ENCODE results near the gene TLR6. TPM values are rescaled to one million over a fixed set of nuclear protein-coding genes. Genes with fewer than 3 reads are reported as not detected.

The TLR6 gene
- total RNA-seq, 1 donor from 2014 or later, result 2.6 TPM

DNA sequence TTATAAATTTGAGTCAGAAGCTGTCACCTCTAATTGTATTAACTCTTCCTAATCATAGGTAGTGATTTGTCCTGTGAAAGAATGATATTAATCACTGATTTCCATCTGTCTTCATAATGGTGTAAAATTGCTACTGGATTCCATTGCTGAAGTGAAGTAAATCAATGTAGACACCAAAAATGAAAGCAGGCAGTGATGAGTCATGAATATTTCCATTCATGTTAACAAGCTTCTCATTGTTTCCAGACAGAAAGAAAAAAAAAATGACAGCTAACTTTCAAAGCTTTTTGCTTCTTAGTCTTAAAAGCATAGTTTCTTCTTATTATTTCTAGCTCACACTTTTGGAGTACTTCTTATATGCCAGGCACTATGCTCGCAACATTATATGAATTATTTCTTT is 32.5 kb upstream of the TLR6 start:
- Mint-ChIP-seq H3K27ac (ENCODE audit: unreplicated experiment) (peak overlapping the region; percentile 96), H3K36me3 (ENCODE audit: low read depth) (peaks cover 38% of the 10 kb centered on the region), H3K27me3 (ENCODE audit: low read depth) (no peaks in the 10 kb centered on the region), H3K4me1 (ENCODE audit: low read depth) (peaks cover 64% of the 10 kb centered on the region), H3K4me3 (ENCODE audit: unreplicated experiment) (no peak overlapping the region), H3K9me3 (ENCODE audit: low read depth) (peaks cover 8% of the 10 kb centered on the region)
- TF ChIP-seq CTCF (IDR thresholded peaks at IDR 0.05), result no peak
- no peak for DNase-seq (ENCODE audit: low spot score)

GRCh38 chr4:38884254-38884653 is 27.6 kb upstream of the TLR6 start:
- H3K27ac Mint-ChIP-seq (ENCODE audit: unreplicated experiment), result peak overlapping the region; percentile 36
- no peaks in the 10 kb centered on the region for H3K9me3 Mint-ChIP-seq (ENCODE audit: low read depth)
- no peaks in the 10 kb centered on the region for H3K27me3 Mint-ChIP-seq (ENCODE audit: low read depth)
- peaks cover 24% of the 10 kb centered on the region for H3K36me3 Mint-ChIP-seq (ENCODE audit: low read depth)
- no peak overlapping the region for H3K4me3 Mint-ChIP-seq (ENCODE audit: unreplicated experiment)
- TF ChIP-seq CTCF (IDR thresholded peaks at IDR 0.05), result no peak
- DNase-seq (ENCODE audit: low spot score), result no peak
- peaks cover 36% of the 10 kb centered on the region for H3K4me1 Mint-ChIP-seq (ENCODE audit: low read depth)

DNA sequence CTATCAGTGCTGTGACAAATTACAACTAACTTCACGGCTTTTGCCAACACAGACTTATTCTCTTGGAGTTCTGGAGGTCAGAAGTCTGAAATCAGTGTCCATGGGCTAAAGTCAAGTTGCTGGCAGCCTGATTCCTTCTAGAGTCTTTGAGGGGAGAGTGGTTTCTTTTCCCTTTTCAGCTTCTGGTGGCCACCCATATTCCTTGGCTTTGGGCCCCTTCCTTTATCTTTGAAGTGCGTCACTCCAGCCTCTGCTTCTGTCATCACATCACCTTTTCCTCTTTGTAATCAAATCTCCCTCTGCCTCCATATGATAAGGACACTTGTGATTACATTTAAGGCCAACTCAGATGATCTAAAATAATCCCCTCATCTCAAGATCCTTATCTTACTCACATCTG is 20.0 kb upstream of the TLR6 start:
- no peak for DNase-seq (ENCODE audit: low spot score)
- Mint-ChIP-seq H3K4me1 (ENCODE audit: low read depth) (peaks cover 43% of the 10 kb centered on the region), H3K36me3 (ENCODE audit: low read depth) (peaks cover 31% of the 10 kb centered on the region), H3K4me3 (ENCODE audit: unreplicated experiment) (no peak overlapping the region), H3K27ac (ENCODE audit: unreplicated experiment) (no peak overlapping the region), H3K27me3 (ENCODE audit: low read depth) (no peaks in the 10 kb centered on the region), H3K9me3 (ENCODE audit: low read depth) (peaks cover 3% of the 10 kb centered on the region)
- TF ChIP-seq CTCF (IDR thresholded peaks at IDR 0.05), result no peak

GRCh38 chr4:38873290-38873944 is 16.8 kb upstream of the TLR6 start:
- peak; percentile 37 for TF ChIP-seq CTCF (IDR thresholded peaks at IDR 0.05)
- peak overlapping the region; percentile 71 for H3K27ac Mint-ChIP-seq (ENCODE audit: unreplicated experiment)
- peaks cover 3% of the 10 kb centered on the region for H3K9me3 Mint-ChIP-seq (ENCODE audit: low read depth)
- no peaks in the 10 kb centered on the region for H3K27me3 Mint-ChIP-seq (ENCODE audit: low read depth)
- no peak overlapping the region for H3K4me3 Mint-ChIP-seq (ENCODE audit: unreplicated experiment)
- H3K4me1 Mint-ChIP-seq (ENCODE audit: low read depth), result peaks cover 70% of the 10 kb centered on the region
- no peak for DNase-seq (ENCODE audit: low spot score)
- peaks cover 26% of the 10 kb centered on the region for H3K36me3 Mint-ChIP-seq (ENCODE audit: low read depth)

- Mint-ChIP-seq H3K4me3 (ENCODE audit: unreplicated experiment) (no peak overlapping the region), H3K27ac (ENCODE audit: unreplicated experiment) (no peak overlapping the region)
These were observed 16.0 kb upstream of the TLR6 start for GRCh38 chr4:38872620-38873019.

More at GRCh38 chr4:38872620-38873019, 16.0 kb upstream of the TLR6 start:
- Mint-ChIP-seq H3K36me3 (ENCODE audit: low read depth) (peaks cover 21% of the 10 kb centered on the region), H3K4me1 (ENCODE audit: low read depth) (peaks cover 73% of the 10 kb centered on the region), H3K27me3 (ENCODE audit: low read depth) (no peaks in the 10 kb centered on the region), H3K9me3 (ENCODE audit: low read depth) (peaks cover 3% of the 10 kb centered on the region)
- no peak for TF ChIP-seq CTCF (IDR thresholded peaks at IDR 0.05)
- no peak for DNase-seq (ENCODE audit: low spot score)
